NCI-H2196 treated with DMSO at 0.1 percent for 48 hours (cell line): ENCODE data around the gene MCF2L.

Experiments used
- DNase-seq: peaks from one replicate; lab custom pipeline; 2025; ENCODE audit not compliant: unreplicated experiment; lab: John Stamatoyannopoulos, UW

Gene MCF2L

GRCh38 chr13:113014752-113015745, 46.0 kb downstream of the MCF2L start:
- no peak for DNase-seq

GRCh38 chr13:113015826-113016525, 47.0 kb downstream of the MCF2L start:
- DNase-seq = no peak

- DNase-seq = no peak
These were observed 47.7 kb downstream of the MCF2L start for GRCh38 chr13:113016526-113017295.

GRCh38 chr13:113017506-113018215, 48.6 kb downstream of the MCF2L start:
- DNase-seq = no peak

GRCh38 chr13:113018676-113019465, 49.9 kb downstream of the MCF2L start:
- no peak for DNase-seq

- DNase-seq = no peak
These were observed 51.5 kb downstream of the MCF2L start for GRCh38 chr13:113020323-113021080.

GRCh38 chr13:113021391-113021790, 52.4 kb downstream of the MCF2L start:
- no peak for DNase-seq

- DNase-seq = no peak
These were observed 52.8 kb downstream of the MCF2L start for GRCh38 chr13:113021811-113022210.

- no peak for DNase-seq
These were observed 53.4 kb downstream of the MCF2L start for GRCh38 chr13:113022391-113022744.

- DNase-seq = no peak
These were observed 53.9 kb downstream of the MCF2L start for GRCh38 chr13:113022745-113023574.

- no peak for DNase-seq
These were observed 54.8 kb downstream of the MCF2L start for GRCh38 chr13:113023694-113024430.

GRCh38 chr13:113024466-113024865, 55.5 kb downstream of the MCF2L start:
- no peak for DNase-seq

- DNase-seq = no peak
These were observed 57.4 kb downstream of the MCF2L start for GRCh38 chr13:113026391-113026910.

GRCh38 chr13:113027095-113027494, 58.1 kb downstream of the MCF2L start:
- no peak for DNase-seq

GRCh38 chr13:113027566-113027965, 58.6 kb downstream of the MCF2L start:
- DNase-seq = no peak

GRCh38 chr13:113028336-113029060, 59.5 kb downstream of the MCF2L start:
- DNase-seq = no peak

- DNase-seq = no peak
These were observed 60.0 kb downstream of the MCF2L start for GRCh38 chr13:113029061-113029445.
